HFFc6 (cell line): ENCODE results near the gene SDSL. TPM values are rescaled to one million over a fixed set of nuclear protein-coding genes. Genes with fewer than 3 reads are reported as not detected.

Experiments
- DNase-seq: peaks from one replicate; pipeline ENCODE4 v3.0.0-alpha.2; 2018
- H3K27ac Mint-ChIP-seq: 2 replicates; pipeline ENCODE4 v1.8.0; 2020; ENCODE audit warnings: mild to moderate bottlenecking, mixed read lengths
- H3K27me3 Mint-ChIP-seq: 2 replicates; pipeline ENCODE4 v1.8.0; 2021; ENCODE audit warnings: mild to moderate bottlenecking, moderate library complexity, mixed read lengths; ENCODE audit not compliant: insufficient read depth
- H3K36me3 Mint-ChIP-seq: 2 replicates; pipeline ENCODE4 v1.8.0; 2021; ENCODE audit warnings: low read depth, mixed read lengths
- H3K4me1 Mint-ChIP-seq: 2 replicates; pipeline ENCODE4 v1.8.0; 2020; ENCODE audit warnings: low read depth, mixed read lengths
- H3K4me3 Mint-ChIP-seq: 2 replicates; pipeline ENCODE4 v1.8.0; 2020; ENCODE audit warnings: mild to moderate bottlenecking, moderate library complexity, mixed read lengths
- H3K9me3 Mint-ChIP-seq: 2 replicates; pipeline ENCODE4 v1.8.0; 2020; ENCODE audit warnings: mild to moderate bottlenecking, mixed read lengths
- total RNA-seq, 6 experiments: library from RNA; stranded (reverse); fragmentation: NEBNext Ultra II Directional; extraction: Animal tissue kit (Norgen Biotek cat#: 25700); gene quantifications; 2 replicates in 1 of 6; 3 replicates in 5 of 6; pipeline ENCODE4 v1.2.3, GENCODE V29; 2021
- TF ChIP-seq, protein P1 (sequence below): fragments of 200-600 bp; sonication (generic); IDR thresholded peaks from 2 replicates; pipeline ENCODE4 v1.5.0; 2021; ENCODE audit warnings: antibody characterized with exemption, mild to moderate bottlenecking

The SDSL gene
- total RNA-seq, 6 experiments from 2014 or later: 8.5 to 11.6 (median 10.4) TPM

DNA sequence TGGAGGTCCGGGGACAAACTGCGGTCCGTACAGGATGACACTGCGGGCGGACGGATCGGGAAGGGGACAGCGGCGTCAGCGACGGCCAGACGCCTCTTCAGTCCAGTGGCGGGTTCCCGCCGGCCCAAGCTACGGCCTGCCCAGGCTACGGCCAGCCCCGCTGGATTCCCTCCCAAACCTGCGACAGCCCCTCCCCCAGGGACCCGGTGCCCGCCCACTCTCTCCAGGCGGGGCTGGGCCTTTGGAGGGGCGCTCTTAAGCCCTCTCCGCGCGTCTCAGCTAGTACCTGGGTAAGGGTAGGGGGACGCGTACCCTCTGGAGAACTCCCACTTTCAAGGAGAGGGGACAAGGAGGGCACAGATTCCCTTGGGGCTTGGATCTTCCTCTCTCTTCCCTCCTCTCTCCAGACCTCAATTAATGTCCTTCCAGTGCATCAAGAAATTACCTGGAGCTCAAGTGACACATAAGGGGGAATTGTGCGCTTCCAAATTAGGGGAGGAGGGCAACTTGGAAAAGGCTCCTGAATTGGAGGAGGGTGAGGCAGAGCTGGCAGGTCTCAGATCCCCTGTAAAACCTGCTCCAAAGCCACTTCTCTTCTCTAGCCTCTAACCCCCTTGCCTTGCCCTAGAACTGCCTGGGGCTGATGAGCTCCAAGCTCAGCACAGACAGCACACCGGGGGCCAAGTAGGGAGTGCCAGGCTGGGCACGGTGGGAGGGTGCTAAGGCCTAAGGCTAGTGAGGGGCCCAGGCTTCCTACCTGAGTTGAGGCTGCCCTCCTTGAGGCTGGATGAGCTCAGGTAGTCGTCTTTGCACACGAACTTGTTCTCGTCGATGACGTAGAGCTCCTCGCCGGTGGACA is 46.4 kb downstream of the SDSL start:
- no peak for DNase-seq
- Mint-ChIP-seq H3K9me3 (no peaks in the 10 kb centered on the region), H3K27ac (no peak overlapping the region), H3K4me1 (peaks cover 7% of the 10 kb centered on the region), H3K27me3 (peaks cover 69% of the 10 kb centered on the region), H3K4me3 (no peak overlapping the region), H3K36me3 (peaks cover 5% of the 10 kb centered on the region)
- TF ChIP-seq, protein P1, sequence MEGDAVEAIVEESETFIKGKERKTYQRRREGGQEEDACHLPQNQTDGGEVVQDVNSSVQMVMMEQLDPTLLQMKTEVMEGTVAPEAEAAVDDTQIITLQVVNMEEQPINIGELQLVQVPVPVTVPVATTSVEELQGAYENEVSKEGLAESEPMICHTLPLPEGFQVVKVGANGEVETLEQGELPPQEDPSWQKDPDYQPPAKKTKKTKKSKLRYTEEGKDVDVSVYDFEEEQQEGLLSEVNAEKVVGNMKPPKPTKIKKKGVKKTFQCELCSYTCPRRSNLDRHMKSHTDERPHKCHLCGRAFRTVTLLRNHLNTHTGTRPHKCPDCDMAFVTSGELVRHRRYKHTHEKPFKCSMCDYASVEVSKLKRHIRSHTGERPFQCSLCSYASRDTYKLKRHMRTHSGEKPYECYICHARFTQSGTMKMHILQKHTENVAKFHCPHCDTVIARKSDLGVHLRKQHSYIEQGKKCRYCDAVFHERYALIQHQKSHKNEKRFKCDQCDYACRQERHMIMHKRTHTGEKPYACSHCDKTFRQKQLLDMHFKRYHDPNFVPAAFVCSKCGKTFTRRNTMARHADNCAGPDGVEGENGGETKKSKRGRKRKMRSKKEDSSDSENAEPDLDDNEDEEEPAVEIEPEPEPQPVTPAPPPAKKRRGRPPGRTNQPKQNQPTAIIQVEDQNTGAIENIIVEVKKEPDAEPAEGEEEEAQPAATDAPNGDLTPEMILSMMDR: no peak

DNA sequence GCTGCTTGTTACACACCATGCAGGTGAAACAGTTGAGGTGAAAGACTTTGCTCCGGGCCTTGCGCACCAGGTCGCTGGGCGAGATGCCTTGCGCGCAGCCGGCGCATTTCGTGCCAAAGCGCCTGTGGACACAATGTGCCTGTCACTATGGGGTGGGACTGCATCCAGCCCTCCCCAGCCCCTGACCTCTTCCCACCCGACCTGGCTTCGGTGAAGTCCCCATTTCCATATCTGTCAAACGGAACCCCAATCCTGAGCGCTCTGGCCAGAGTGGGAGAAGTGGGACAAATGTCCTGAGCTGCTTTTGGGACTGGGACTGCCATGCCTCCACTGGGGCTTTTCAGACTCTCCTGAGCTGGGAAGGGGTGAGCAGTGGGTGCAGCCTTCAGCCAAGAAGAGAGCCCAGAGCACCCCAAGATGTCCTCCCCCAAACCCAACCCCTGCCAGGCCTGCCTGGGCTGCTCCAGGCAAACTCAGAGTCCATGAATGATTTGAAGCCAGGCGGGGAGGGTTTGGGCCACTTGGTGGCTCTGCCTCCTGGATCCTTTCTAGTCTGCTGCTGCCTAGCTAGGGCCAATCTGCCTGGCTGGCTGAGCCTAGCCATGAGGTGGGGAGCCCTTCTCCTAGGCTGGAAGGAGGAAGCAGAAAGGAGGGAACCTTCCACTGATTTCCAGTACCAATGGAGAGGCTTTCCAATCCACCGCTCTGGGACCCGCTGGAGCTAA is 47.2 kb downstream of the SDSL start:
- Mint-ChIP-seq H3K27ac (no peak overlapping the region), H3K4me3 (no peak overlapping the region), H3K9me3 (no peaks in the 10 kb centered on the region), H3K36me3 (no peaks in the 10 kb centered on the region), H3K4me1 (no peaks in the 10 kb centered on the region), H3K27me3 (peaks cover 70% of the 10 kb centered on the region)
- no peak for DNase-seq
- TF ChIP-seq, protein P1: no peak

DNA sequence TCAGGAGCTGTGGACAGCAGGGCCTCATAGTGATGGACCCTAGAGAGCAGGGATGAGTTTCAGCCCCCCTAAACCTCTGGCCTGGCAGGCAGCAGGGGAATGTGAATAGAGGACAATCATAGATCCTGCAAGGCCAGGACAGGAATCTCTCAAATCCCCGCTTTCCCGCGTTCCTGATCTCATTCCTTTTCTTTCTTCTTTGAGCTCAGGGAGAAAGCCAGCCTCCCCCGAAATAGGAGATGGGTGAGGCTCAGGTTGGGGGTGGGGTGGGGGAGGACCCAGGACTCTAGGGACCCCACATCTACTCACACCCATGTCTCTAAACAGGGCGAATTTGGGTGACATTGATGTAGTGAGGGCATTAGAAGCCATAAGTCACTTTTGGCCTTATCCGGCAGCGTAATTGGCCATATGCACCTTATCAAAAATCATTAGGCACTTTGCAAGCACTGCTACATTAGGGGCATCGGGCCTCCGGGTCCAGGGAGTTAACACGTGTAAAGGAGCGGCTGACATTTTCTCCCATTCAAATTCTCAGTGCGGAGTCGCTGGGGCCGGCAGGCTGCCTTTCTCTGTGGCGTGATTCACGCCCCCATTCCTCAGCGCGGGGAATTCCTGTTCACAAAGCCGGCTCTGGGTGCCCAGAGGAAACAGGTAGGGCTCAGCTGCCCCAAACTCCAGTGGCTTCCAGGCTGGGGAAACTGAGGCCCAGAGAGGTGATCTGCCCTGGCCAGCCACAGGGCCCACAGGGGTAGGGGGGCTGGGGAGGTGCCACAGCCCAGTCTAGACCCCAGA is 48.0 kb downstream of the SDSL start:
- Mint-ChIP-seq H3K4me3 (no peak overlapping the region), H3K9me3 (no peaks in the 10 kb centered on the region), H3K36me3 (no peaks in the 10 kb centered on the region), H3K4me1 (no peaks in the 10 kb centered on the region), H3K27ac (no peak overlapping the region), H3K27me3 (peaks cover 70% of the 10 kb centered on the region)
- TF ChIP-seq, protein P1: no peak
- no peak for DNase-seq

DNA sequence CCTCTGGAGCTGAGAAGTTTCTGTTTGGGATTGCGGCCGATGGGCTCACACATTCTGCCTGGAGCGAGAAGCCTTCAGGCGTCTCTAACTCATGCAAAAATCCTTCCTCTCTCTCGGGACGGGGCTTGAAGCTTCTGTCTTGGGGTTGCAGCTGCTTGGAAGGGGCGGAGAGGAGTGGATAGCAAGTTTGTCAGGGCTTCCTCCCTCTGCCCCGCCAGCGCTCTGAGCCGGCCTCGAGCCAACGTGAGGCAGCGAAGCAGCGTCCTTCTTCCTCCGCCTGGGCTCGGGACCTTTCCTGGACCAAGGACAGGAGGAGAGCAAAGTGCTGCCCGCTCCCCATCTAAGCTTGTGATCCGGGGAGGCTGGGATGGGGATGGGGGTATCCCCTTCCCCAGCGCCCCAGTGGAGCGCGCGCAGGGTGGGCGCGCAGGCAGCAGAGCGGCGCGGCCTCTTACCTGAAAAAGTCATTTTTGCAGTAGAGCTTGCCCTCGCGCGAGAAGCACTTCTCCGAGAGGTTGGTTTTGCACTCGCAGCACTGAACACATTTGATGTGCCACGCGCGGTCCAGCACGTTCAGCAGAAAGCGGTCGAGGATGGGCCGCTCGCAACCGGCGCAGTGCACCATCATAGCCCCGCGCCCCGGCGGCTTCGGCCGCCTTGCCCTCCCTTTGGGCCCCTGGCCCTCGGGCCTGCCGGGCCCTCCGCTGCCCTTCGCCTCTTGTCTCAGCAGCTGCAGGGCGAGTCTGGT is 48.9 kb downstream of the SDSL start:
- H3K27ac Mint-ChIP-seq: no peak overlapping the region
- TF ChIP-seq, protein P1: no peak
- no peaks in the 10 kb centered on the region for H3K9me3 Mint-ChIP-seq
- DNase-seq: no peak
- H3K27me3 Mint-ChIP-seq: peaks cover 73% of the 10 kb centered on the region
- H3K36me3 Mint-ChIP-seq: no peaks in the 10 kb centered on the region
- H3K4me1 Mint-ChIP-seq: no peaks in the 10 kb centered on the region
- no peak overlapping the region for H3K4me3 Mint-ChIP-seq

DNA sequence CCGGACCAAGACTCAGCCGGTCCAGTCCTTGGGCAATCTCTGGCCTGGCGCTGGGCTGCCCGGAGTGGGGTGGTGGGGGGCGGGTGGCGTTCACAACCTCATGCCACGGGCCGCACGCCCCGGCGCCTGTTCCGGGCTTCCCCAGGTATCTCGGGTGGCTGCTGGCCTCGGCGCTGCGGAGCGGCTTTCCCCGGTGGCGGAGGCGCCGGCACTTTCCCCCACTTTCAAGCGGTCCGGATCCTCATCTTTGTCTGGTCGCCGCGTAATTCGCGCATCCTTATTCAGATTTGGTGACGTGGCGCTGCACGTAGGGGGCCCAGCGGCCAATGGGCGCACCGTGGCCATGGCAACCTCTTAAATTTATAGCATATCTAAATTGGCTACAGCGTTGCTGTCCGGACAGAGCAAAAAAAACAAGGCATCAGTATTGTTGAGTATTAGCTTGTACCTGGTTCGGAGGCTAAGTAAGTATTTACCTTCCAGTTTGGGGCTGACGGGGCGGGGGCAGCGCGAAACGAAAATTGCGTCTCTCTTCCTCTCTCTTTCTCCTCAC is 49.5 kb downstream of the SDSL start, which contains the start of gene LHX5:
LHX5 (minus strand) TSS at position 253 of the 553 bp plus-strand sequence. CDS start 373 bp downstream, outside the sequence.
- Mint-ChIP-seq H3K27ac (no peak within 1 kb of the TSS), H3K27me3 (peaks cover 71% of the 10 kb centered on the region), H3K4me1 (no peaks in the 10 kb centered on the region), H3K9me3 (no peaks in the 10 kb centered on the region), H3K36me3 (no peaks in the 10 kb centered on the region), H3K4me3 (no peak within 1 kb of the TSS)
- TF ChIP-seq, protein P1: no peak
- no peak for DNase-seq
